GM18502 (cell line): Measurements from ENCODE around the gene DLEU7.

ENCODE experiments used
- ATAC-seq: cut with Tn5 transposase; IDR thresholded peaks from one replicate; pipeline ENCODE4 v1.9.1; 2021; ENCODE audit warnings: mild to moderate bottlenecking; ENCODE audit not compliant: unreplicated experiment, poor library complexity

The DLEU7 gene

DNA sequence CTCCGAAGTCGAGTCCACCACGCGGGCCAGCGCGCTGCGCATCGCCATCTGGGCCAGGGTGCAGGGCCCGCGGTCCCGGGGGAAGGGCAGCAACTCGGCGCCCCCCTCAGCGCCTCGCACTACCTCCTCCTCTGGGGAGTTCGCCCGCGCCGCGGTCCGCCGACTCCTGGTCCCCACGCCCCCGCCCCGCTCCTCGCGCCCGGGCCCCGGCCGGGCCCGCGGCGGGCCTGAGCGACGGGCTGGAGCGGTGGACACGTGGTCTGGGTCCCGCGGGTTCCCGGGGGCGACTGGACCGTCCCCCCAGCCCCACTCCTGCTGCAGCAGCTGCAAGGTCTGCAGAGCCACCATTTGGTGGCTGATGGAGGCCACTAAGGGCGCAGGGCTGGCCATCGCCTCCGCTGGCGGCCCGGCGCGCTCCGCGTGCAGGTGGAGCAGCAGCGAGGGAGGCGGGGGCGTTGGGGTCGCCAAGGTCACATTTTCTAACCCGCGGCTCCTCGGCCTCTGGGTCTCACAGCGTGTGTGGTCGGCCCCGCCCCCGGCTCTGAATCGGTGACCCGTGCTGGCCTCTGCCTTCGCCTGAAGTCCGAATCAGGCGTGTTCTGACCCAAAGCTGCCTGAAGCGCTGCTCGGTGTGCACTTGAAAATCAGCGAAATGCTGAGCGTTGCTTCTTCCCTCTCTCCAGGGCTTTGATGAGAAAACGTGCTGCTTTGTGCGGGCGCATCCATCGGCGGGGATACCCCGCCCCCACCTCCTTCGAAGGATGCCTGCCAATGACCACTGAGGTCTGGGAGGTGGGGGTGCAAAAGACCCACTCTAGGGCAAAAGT is at the start of gene DLEU7:
Gene DLEU7, minus strand, starts transcription at position 436 of the 827 bp plus-strand sequence. Its CDS starts 46 bp downstream, at position 390.
- ATAC-seq, result no peak

DNA sequence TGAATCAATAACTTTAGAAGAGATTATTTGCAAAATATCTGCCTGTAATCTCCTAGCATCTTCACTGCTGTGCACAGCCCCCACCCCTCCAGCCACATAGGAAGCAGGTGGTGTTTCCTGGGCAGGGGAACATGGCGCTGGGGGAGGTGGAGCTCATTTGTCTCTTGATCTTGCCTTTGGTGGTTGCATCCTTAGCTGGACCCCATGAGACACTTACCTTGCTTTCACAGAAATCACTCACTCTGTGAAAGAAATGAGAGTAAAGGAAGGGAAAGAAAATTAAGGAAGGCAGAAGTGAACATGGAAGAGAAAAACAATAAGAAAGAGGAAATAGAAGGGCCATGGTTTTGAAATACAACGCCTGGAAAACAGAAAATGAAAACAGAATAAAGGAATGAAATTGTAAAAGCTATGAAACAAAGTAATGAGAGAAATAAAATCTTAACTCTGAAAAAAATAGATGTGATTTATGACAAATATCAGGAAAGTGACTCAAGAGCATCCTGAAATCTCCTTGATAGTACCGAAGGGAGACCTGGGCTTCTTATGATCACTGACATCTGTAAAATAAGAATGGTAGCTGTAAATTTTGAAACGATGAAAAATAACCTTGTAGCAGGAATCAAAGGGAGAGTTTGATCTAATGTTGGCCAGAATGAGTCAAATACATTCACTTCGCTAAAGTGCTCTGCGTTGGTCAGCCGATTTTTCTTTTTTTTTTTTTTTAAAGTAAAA is 48.9 kb upstream of the DLEU7 start:
- ATAC-seq, result no peak

DNA sequence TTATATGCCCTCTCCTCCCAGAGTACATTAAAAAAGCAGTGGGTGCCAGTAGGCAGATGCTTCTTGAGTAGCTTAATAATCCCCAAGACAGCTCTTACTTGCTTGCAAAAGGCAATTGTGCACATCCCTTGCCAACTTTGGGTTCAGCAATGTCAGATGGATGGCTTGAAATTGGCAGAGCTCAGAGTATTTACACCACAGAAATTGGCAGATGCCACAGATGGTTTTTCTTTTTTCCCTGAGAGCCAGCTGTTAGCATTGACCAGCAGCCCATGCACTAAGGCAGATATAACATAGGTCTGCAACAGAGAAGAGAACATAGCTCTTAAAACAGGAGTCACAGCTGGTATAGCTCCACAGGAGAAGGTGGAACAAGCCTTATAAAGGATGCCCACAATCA is 47.7 kb upstream of the DLEU7 start:
- ATAC-seq, result no peak

DNA sequence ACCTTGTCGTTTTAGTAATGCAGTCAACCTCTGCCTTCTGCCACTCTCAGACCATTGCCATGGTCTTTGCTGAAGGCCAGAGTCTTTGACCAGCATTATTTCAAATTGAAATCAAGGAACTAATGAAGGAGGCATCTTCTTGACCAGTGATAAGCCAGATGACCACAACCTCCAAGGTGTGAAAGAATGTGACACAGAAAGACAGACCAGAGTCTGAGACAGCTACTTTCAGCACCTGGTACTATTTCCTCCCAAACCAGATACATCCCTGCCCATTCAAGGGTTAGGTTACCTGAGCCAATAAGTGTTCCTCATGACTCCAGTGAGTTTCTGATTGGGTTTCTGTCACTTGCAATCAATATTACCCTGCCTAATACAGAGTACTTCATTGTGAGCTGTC is 45.8 kb upstream of the DLEU7 start:
- ATAC-seq, result no peak

DNA sequence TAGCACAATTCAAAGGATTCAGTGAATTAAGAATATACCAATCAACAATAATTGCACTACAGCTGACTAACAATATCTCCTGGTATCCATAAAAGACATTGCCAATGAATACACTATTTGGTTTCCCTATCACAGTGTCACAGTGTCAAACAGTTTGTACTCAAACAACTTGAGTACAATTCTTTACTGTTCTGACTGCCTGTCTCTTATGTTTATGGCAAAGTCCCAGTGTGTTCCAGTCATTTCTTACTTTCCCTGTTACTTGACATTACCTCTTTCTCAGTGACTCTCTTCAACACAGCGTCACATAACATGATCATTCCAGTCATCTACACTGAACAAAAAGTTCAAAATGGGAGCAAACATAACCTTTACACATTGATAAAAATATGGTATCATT is 44.9 kb upstream of the DLEU7 start:
- ATAC-seq, result no peak

DNA sequence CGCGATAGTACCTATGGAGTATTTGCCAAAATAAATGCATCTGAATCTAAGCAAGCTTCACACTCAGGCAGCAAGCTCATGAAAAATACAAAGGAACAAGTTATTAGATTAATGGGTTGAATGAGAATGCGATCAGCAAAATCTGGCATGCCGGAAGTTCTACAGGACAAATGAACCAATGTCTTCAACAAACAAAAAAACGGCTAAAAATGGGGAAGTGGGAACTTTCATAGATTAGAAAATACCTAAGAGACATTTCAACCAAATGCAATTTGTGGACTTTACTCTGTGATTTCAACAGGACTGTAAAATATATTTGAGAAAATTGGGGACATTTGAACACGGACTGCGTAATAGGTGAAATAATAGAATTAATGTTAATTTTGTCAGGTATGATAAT is 43.7 kb upstream of the DLEU7 start:
- no peak for ATAC-seq

DNA sequence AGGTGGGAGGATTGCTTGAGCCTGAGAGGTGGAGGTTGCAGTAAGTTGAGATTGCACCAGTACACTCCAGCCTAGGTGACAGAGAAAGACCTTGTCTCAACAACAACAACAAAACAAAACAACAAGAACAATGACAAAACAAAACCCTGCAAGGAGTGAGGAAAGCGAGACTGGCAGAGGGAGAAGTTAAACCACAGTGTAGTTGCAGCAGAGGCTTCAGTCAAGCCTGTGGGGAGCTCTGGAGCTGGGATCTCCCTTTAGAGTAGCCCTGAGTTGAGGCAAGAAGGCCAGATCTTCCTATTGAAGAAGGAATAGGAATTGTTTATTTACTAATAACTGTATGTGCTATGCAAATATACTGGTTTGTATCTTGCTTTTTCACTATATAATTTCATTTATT is 40.8 kb upstream of the DLEU7 start:
- no peak for ATAC-seq

DNA sequence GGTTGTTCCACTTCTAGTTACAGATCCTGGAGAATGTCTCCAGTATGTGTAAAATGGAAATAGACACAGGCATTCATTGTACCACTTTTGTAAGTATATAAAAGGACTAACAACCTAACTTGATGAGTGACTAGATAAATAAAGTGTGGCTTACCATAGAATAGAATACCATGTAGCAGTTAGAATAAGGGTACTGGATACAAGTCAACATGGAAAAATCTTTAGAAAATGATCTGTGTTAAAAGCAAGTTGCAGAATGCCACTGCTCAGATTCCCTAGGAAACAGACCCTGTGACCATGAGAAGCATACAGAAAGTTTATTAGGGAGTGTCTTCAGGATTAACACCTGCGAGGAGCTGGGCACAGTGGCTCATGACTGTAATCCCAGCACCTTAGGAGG is 40.2 kb upstream of the DLEU7 start:
- ATAC-seq, result no peak

DNA sequence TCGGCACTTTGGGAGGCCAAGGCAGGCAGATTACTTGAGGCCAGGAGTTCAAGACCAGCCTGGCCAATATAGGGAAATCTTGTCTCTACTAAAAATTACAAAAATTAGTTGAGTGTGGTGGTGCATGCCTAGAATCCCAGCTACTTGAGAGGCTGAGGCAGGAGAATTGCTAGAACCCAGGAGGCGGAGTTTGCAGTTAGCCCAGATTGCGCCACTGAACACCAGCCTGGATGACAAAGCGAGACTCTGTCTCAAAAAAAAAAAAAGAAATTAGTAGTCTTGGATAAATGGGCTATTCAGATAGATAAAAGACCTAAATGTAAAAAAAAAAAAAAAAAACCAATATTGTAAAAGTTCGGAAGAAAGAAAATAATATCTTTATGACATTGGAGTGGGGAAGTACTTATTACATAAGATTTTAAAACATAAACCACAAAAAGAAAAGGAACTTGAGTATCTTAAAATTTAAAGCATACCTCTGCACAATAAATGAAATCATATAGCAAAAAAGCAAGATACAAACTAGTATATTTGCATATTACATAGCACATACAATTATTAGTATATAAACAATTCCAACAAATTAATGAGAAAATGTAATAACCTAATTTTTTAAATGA is 39.4 kb upstream of the DLEU7 start:
- ATAC-seq, result no peak

DNA sequence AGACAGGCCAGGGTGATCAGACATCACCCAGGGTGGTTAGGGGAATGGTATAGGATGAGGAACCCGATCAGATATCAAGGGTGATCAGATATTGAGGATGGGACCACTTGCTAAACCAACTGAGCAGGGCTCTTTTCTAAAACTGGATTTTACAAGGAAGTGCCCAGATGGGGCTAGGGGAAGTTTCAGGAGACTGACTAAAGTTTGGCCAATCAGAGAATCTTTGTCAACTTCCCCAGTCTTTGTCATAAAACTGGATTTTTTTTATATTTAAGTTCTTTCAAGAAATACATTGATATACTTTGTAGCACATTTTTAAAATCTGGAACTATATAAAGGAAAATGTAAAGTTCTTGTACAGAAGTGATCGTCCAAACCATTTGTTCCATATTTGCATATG is 30.5 kb upstream of the DLEU7 start:
- ATAC-seq, result no peak

DNA sequence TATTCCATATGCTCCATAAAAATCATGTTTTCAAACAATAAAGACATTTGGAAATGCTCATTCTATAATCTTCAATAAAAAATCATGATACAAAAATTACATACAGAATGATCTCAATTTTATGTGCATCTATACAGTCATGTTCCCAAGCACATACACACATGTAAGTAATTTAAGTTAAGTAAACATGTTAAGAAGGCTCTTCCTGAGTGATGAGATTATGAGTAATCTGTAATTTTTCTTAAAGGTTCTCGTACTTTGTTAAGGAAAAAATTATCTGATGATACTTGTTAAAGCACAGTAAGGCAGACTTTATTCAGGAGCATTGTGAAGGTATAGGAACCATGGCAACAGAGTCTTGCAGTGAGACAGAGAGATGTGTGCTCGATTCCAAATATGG is 30.0 kb upstream of the DLEU7 start:
- ATAC-seq, result no peak

DNA sequence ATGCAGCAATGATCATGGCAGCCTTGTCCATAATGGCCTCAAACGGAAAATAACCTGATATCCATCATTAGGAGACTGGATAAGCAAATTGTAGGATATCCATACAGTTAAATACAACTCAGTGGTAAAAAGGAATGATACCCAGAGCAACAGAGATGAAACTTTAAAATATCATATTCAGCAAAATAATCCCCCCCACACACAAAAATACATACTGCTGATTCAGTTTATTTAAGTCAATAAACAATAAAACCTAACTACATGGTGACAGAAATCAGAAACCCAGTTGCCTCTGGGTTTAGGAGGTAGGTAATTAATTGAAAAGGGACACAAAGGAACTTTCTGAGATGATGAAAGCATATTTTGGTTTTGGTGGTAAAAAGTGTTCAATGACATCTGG is 27.9 kb upstream of the DLEU7 start:
- ATAC-seq, result no peak

DNA sequence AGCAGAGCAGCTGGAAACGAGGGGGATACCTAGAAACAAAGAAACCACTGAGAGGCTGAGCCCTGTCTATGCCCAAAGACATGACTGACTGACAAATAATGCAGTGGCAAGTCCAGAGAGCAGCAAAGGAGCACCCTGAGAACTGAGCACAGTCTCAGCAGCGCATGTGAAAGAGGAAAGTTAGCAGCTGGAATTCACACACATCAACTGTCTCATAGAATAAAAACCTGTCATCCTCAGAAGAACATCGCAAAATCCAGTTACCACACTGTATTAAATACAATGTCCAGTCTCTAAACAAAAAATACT is 24.1 kb upstream of the DLEU7 start:
- no peak for ATAC-seq

DNA sequence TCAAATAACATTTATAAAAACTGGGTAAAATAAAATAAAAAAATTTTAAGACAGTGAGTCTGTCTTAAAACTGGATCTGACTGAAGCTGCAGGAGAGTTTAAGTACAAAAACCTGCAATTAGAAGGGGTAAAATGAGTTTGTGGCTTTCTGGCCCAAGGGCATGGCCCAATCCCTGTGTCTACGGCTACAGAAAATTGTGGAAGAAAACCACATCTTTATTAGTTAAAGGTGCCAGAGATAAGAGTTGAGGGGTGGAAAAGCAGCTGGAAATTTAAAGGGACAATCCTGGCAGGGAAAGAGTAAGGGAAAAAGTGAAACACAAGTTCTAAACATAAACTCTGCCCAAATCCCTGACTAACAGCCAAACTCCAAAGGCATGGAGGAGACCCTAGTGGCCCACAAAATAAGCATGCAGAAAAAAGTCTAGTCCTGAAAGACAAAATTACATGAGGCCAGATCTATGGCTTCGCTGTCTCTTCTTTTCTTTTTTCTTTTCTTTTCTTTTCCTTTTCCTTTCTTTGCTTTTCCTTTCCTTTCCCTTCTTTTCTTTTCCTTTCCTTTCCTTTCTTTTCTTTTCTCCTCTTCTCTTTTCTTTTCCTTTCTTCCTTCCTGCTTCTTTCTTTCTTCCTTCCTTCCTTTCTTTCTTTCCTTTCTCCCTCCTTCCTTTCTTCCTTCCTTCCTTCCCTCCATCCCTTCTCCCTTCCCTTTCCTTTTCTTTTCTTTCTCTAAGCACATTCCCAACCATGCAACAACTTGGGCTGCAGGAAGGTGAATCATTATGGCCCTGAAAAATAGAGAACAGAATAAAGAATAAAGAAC is 23.5 kb upstream of the DLEU7 start:
- ATAC-seq, result no peak

DNA sequence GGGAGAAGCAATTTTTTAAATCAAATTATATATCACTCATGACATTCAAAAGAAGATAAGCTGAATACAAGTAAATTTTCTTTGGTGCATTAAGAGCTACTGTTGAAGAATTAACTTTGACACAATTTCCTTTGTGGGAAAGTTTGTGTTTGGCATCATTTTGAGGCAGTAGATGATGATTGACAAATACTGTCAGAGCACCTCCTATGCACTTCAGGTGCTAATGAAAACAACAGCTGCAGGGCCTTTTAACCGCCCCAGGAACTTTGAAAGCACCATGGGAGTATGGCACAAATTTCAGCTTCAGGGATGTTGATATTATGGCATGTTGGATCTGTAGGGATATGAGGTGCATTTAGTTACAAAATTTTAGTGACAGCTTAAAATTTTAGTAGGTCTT is 21.0 kb upstream of the DLEU7 start:
- ATAC-seq, result no peak

DNA sequence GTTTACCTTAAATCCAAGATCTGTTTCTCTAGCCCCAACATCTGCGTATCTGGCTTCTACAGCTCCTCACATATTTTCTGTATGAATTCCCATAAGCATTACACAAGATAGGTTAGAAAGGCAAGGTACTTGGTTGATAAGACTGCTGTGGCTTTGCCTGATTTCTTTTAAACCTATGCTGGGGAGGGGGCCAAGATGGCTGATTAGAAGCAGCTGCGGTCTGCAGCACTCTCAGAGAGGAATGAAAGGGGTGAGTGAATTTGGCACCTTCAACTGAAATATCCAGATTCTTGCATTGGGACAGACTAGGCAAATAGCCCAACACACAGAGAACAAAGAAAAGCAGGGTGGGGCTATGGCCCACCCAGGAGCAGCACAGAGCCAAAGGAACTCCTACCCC is 12.2 kb upstream of the DLEU7 start:
- no peak for ATAC-seq

DNA sequence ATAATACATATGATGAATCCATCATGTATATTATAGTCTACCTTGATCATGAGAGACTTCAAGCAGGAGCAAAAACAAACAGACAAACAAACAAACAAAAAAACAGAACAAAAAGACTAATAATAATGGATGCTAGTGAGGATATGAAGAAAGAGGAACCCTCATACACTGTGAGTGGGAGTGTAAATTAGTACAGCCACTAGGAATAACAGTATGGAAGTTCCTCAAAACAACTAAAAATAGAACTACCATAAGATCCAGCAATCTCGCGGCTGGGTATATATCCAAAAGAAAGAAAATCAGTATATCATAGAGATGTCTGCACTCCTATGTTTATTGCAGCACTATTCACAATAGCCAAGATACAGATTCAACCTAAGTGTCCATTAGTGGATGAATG is 7.0 kb upstream of the DLEU7 start:
- no peak for ATAC-seq

DNA sequence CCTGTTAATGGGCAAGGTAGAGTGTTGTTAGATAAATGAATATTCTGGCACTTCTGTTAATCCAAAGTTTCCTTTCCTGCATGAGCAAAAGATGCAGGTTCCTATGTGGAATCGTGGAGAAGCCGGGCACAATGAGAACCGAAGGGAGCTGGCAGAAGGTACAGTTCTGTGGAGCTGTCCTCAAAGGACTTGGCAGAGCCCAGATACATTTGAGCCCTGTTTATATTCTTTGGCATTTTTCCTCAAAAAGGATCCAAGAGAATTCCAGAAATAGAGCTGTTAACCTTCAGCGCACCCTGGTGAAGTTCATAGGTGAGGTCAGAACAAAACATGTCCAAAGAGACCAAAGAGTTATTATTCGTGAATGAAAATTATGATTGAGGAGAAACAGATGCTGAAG is 4.0 kb upstream of the DLEU7 start:
- no peak for ATAC-seq

DNA sequence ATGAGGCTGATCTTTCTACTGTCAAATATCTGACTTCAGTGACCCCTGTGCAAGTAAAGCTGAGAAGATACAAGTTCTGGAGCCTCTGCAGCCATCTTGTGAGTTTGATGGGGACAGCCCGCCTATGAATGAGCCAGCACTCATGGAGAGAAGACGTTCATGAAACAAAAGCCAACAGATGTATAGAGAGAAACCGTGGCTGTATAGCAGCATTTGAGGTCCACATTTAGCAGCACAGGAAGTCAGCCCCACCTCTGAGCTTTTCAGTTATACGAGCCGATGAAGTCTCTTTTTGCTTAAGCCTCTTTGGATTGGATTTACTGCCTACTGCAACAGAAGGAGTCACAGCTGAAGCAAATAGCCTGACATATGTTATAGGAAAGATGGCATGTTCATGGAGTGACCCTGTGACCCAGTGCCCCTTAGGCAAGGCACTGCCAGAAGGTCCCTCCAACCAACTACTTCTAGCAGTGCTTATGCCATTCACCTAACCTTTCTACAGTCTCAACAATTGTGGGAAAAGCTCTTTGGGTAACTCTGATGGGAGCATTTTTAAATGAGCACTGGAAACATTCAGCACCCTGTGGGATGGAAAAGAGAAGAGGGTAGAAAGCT is 3.5 kb upstream of the DLEU7 start:
- no peak for ATAC-seq

DNA sequence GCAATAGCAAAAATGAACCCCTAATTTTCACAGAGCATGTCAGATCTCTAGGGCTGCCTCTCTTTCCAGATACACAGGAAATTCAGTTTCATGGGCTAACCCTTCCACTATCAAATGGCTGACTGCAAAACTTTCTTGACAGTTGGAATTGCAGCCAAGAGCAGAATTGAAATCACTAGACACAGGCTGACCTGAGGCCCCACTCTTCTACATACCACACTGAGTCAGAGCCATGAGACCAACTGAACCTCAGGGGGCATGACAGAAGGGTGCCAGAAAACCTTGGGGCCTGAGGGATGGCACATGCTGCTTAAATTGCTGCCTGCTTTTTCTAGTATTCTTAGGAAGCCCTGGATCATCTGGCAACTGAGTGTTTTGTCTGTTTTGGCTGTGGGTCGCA is 1.7 kb upstream of the DLEU7 start:
- ATAC-seq, result no peak
